ENCODE measurements around the gene SEPSECS. TPM values are rescaled to one million over a fixed set of nuclear protein-coding genes. Genes with fewer than 3 reads are reported as not detected.

The SEPSECS gene
- total RNA-seq, 1 experiment from 2014 or later, result 10.6 TPM

DNA sequence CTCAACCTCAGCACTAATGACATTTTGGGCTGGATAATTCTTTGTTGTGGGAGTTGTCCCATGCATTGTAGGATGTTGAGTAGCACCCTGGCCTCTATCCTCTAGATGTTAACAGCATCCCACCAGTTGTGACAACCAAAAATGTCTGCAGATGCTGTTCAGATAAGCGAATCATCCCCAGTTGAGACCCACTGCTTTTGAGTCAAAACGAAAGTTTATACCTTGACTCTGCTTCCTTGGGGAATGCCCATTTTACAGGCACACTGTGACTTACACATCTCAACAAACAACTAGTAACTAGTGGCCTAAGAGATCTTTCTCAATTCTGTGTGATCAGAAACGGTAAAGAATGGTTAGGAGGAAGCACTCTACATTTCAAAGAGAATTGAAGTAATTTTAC is 37.0 kb downstream of the SEPSECS start:
- ATAC-seq (no peak), DNase-seq (ENCODE audit: low read depth, low spot score) (no peak)
- ChIA-PET CTCF (no interaction called here), RAD21 (ENCODE audit: low non-redundant PET in 1 of 2, low total read pairs in 2 of 2, uncharacterized antibody in 2 of 2, unreplicated experiment in 2 of 2) (no interaction called here), POLR2A (no interaction called here)
- Histone ChIP-seq H3K27me3 (ENCODE audit: insufficient read depth, low read length) (no peaks in the 10 kb centered on the region), H3K27ac (ENCODE audit: low read depth, low read length) (no peak overlapping the region), H3K9ac (ENCODE audit: low read length) (no peak overlapping the region), H4K20me1 (ENCODE audit: insufficient read depth) (no peaks in the 10 kb centered on the region), H3K9me3 (ENCODE audit: control insufficient read depth in 1 of 2, insufficient read depth in 1 of 2, low read depth in 1 of 2, low read length in 2 of 2) (no peaks in the 10 kb centered on the region), H3K9me2 (ENCODE audit: insufficient read depth) (no peaks in the 10 kb centered on the region), H2AFZ (ENCODE audit: low read depth, low read length, poor library complexity, severe bottlenecking) (no peak overlapping the region), H3K79me2 (ENCODE audit: insufficient read depth, low read length) (no peaks in the 10 kb centered on the region), H3K4me1 (ENCODE audit: control insufficient read depth in 1 of 2, insufficient read depth in 2 of 2, low read length in 2 of 2) (no peaks in the 10 kb centered on the region), H3K4me3 (replicated peaks in 1 of 2; ENCODE audit: low read depth in 1 of 2, low read length in 2 of 2) (no peak overlapping the region), H3K4me2 (ENCODE audit: low read length) (no peak overlapping the region), H3K36me3 (ENCODE audit: control insufficient read depth in 1 of 2, insufficient read depth in 2 of 2, low read length in 2 of 2) (no peaks in the 10 kb centered on the region)
- TF ChIP-seq ELF1 (IDR thresholded peaks at IDR 0.05; ENCODE audit: borderline replicate concordance, low read depth) (no peak), EZH2 (IDR thresholded peaks at IDR 0.05) (no peak), EZH2phosphoT487 (IDR thresholded peaks at IDR 0.05; ENCODE audit: borderline replicate concordance) (no peak), SRF (IDR thresholded peaks at IDR 0.05; ENCODE audit: low read depth) (no peak)
- TF ChIP-seq, protein P1, sequence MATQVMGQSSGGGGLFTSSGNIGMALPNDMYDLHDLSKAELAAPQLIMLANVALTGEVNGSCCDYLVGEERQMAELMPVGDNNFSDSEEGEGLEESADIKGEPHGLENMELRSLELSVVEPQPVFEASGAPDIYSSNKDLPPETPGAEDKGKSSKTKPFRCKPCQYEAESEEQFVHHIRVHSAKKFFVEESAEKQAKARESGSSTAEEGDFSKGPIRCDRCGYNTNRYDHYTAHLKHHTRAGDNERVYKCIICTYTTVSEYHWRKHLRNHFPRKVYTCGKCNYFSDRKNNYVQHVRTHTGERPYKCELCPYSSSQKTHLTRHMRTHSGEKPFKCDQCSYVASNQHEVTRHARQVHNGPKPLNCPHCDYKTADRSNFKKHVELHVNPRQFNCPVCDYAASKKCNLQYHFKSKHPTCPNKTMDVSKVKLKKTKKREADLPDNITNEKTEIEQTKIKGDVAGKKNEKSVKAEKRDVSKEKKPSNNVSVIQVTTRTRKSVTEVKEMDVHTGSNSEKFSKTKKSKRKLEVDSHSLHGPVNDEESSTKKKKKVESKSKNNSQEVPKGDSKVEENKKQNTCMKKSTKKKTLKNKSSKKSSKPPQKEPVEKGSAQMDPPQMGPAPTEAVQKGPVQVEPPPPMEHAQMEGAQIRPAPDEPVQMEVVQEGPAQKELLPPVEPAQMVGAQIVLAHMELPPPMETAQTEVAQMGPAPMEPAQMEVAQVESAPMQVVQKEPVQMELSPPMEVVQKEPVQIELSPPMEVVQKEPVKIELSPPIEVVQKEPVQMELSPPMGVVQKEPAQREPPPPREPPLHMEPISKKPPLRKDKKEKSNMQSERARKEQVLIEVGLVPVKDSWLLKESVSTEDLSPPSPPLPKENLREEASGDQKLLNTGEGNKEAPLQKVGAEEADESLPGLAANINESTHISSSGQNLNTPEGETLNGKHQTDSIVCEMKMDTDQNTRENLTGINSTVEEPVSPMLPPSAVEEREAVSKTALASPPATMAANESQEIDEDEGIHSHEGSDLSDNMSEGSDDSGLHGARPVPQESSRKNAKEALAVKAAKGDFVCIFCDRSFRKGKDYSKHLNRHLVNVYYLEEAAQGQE (IDR thresholded peaks at IDR 0.05; ENCODE audit: low read depth), result no peak
- BruUV-seq (replicated peaks), result no TSS peak
- intact Hi-C loops (cut with micrococcal nuclease), result no loop called here

GRCh38 chr4:25120146-25120940 is 39.9 kb downstream of the SEPSECS start:
- Histone ChIP-seq H3K9me2 (ENCODE audit: insufficient read depth) (no peaks in the 10 kb centered on the region), H3K4me1 (ENCODE audit: control insufficient read depth in 1 of 2, insufficient read depth in 2 of 2, low read length in 2 of 2) (no peaks in the 10 kb centered on the region), H3K79me2 (ENCODE audit: insufficient read depth, low read length) (no peaks in the 10 kb centered on the region), H3K27me3 (ENCODE audit: insufficient read depth, low read length) (no peaks in the 10 kb centered on the region), H2AFZ (ENCODE audit: low read depth, low read length, poor library complexity, severe bottlenecking) (no peak overlapping the region), H3K4me2 (ENCODE audit: low read length) (no peak overlapping the region), H4K20me1 (ENCODE audit: insufficient read depth) (no peaks in the 10 kb centered on the region), H3K36me3 (ENCODE audit: control insufficient read depth in 1 of 2, insufficient read depth in 2 of 2, low read length in 2 of 2) (no peaks in the 10 kb centered on the region), H3K27ac (ENCODE audit: low read depth, low read length) (no peak overlapping the region), H3K4me3 (replicated peaks in 1 of 2; ENCODE audit: low read depth in 1 of 2, low read length in 2 of 2) (no peak overlapping the region), H3K9me3 (ENCODE audit: control insufficient read depth in 1 of 2, insufficient read depth in 1 of 2, low read depth in 1 of 2, low read length in 2 of 2) (no peaks in the 10 kb centered on the region), H3K9ac (ENCODE audit: low read length) (no peak overlapping the region)
- RAD21 ChIA-PET (ENCODE audit: low non-redundant PET in 1 of 2, low total read pairs in 2 of 2, uncharacterized antibody in 2 of 2, unreplicated experiment in 2 of 2), result no interaction called here
- ATAC-seq (no peak), DNase-seq (ENCODE audit: low read depth, low spot score) (no peak)
- TF ChIP-seq SP1 (IDR thresholded peaks at IDR 0.05; ENCODE audit: low read depth) (no peak), RAD21 (IDR thresholded peaks at IDR 0.05; ENCODE audit: low read depth) (no peak), EZH2 (IDR thresholded peaks at IDR 0.05) (no peak), CTCF (IDR thresholded peaks at IDR 0.05 in 2 of 3, conservative IDR thresholded peaks at IDR 0.05 in 1 of 3; ENCODE audit: borderline replicate concordance in 1 of 3, insufficient read depth in 1 of 3, low read depth in 2 of 3, low read length in 2 of 3) (no peak), EZH2phosphoT487 (IDR thresholded peaks at IDR 0.05; ENCODE audit: borderline replicate concordance) (no peak), ELF1 (IDR thresholded peaks at IDR 0.05; ENCODE audit: borderline replicate concordance, low read depth) (no peak), CEBPB (IDR thresholded peaks at IDR 0.05; ENCODE audit: low read depth) (no peak), CBX3 (IDR thresholded peaks at IDR 0.05; ENCODE audit: low read depth) (no peak), ZFX (IDR thresholded peaks at IDR 0.05) (no peak), SRF (IDR thresholded peaks at IDR 0.05; ENCODE audit: low read depth) (no peak), FOSL1 (IDR thresholded peaks at IDR 0.05; ENCODE audit: low read depth) (no peak)
- CTCF ChIA-PET, result no interaction called here
- intact Hi-C loops (cut with micrococcal nuclease), result no loop called here
- POLR2A ChIA-PET, result no interaction called here
- no TSS peak for BruUV-seq (replicated peaks)

Data from HCT116 (cell line).